ENCODE data around the gene LINGO3. TPM values are rescaled to one million over a fixed set of nuclear protein-coding genes. Genes with fewer than 3 reads are reported as not detected.

Gene LINGO3
- total and polyA plus RNA-seq, 5 experiments from 2014 or later = 1.1 to 9.2 (median 2.7) TPM

DNA sequence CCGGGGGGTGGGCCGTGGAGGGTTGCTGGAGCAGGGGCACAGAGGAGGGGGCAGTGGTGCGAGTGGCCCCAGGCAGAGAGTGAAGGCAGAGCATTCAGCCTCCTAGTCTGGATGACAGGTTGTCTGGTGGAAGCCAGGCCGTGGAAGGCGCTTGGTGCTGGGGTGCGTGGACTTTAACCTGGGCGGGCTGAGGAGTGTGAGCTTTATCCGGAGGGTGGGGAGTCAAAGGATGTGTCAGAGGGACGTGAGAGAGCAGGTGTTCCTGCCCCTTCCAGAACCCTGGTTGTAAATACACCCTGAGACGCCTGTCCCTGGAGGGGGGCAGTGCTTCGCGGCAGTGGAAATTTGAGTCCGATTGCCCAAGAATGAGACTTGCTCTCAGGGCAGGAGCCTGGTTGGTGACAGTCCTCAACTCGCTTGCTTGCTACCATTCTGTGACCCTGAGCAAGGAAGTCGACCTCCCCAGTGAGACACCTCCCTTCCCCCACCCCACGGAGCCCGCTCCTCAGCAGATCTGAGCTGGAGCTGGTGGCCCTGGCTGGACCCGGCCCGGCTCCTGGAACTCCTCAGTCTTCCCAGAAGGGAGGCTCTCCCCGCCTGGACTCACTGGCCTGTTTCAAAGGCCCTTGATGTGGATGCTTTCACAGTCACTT is 22.8 kb upstream of the LINGO3 start:
- peak overlapping the region; percentile 94 to 99 (median 98) for H3K27ac Mint-ChIP-seq
- DNase-seq = no peak
- no peak for ATAC-seq
- POLR2A ChIA-PET = interaction anchor here (0.7 to 3.7 kb wide), 7 partner anchors 12 to 290 kb away, joined by 3 to 27 read pairs (median 6); no protein-coding TSS in a partner anchor
- no peaks in the 10 kb centered on the region for H3K27me3 Mint-ChIP-seq
- peak overlapping the region; percentile 50 to 100 (median 90) for H3K4me3 Mint-ChIP-seq
- H3K4me1 Mint-ChIP-seq = peaks cover 42 to 77% (median 73%) of the 10 kb centered on the region in 4 donors
- H3K9me3 Mint-ChIP-seq = no peaks in the 10 kb centered on the region
- peaks cover under 1 to 9% (median 6%) of the 10 kb centered on the region in 3 donors for H3K36me3 Mint-ChIP-seq

DNA sequence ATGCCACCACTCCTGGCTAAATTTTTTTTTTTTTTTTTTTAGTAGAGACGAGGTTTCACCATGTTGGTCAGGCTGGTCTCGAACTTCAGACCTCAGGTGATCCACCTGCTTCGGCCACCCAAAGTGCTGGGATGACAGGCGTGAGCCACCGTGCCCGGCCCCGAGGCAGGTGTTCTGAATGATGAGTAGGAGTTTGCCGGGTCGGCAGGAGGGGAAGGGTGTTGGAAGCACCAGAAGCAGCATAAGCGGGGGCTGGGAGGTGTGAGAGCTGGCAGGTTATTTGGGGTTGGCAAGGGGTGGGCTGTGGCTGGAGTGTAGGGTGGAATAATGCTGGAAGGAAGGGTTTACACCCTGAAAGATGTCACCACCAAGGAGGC is 22.3 kb upstream of the LINGO3 start:
- Mint-ChIP-seq H3K27me3 (no peaks in the 10 kb centered on the region), H3K27ac (peak overlapping the region; percentile 94 to 99 (median 98)), H3K9me3 (no peaks in the 10 kb centered on the region), H3K36me3 (peaks cover 0 to 11% (median 6%) of the 10 kb centered on the region in 3 donors), H3K4me3 (peak overlapping the region; percentile 50 to 100 (median 90)), H3K4me1 (peaks cover 42 to 78% (median 75%) of the 10 kb centered on the region in 4 donors)
- DNase-seq (no peak), ATAC-seq (no peak)
- POLR2A ChIA-PET = interaction anchor here (0.6 to 3.7 kb wide), 7 partner anchors 11 to 291 kb away, joined by 3 to 27 read pairs (median 3); no protein-coding TSS in a partner anchor

DNA sequence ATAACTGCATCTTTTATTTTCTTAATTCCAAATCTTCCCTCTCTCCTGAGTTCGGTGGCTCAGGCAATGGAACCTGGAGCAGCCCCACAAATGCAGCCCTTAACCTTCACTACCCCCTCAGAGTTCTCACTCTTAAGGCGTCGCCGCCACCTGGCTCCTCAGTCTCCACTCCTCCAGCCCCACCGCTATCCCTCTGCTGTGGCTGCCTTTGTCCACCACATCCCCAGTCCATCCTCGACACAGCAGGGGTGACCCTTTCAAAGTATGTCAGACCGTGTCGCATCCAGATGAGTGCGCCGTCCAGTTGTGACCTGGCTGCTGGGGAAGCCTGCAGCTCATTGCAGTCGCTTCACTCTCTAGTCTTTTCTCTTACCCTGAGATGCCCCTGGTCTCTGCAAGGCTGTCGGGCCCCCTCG is 21.6 kb upstream of the LINGO3 start:
- H3K27me3 Mint-ChIP-seq = no peaks in the 10 kb centered on the region
- H3K4me1 Mint-ChIP-seq = peaks cover 42 to 82% (median 78%) of the 10 kb centered on the region in 4 donors
- POLR2A ChIA-PET = interaction anchor here (0.5 to 3.7 kb wide), 9 partner anchors 11 to 264 kb away, joined by 3 to 27 read pairs (median 3); no protein-coding TSS in a partner anchor
- peak overlapping the region; percentile 91 to 99 (median 96) for H3K27ac Mint-ChIP-seq
- H3K36me3 Mint-ChIP-seq = peaks cover 0 to 16% (median 6%) of the 10 kb centered on the region in 3 donors
- DNase-seq = no peak
- no peak for ATAC-seq
- H3K4me3 Mint-ChIP-seq = peak overlapping the region; percentile 80 to 100 (median 92)
- no peaks in the 10 kb centered on the region for H3K9me3 Mint-ChIP-seq

DNA sequence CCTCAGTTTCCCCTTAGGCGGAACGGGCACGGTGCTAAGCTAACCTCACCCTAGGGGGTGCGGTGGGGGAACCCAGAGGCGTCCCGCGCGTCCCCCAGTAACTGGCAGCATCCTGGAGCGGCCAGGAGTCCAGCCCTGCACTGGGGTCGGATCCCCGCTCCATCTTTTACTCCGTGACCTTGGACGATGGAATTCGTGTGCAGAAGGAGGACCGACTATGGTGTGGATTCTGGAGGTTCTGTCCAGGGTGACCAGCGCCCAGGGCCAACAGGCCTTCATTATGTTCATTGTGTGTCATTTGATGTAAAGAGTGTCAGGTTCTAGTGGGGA is 21.2 kb upstream of the LINGO3 start:
- no peak for DNase-seq
- H3K4me3 Mint-ChIP-seq = peak overlapping the region; percentile 80 to 100 (median 92)
- POLR2A ChIA-PET = interaction anchor here (0.5 to 3.7 kb wide), 6 partner anchors 13 to 99 kb away, joined by 3 to 27 read pairs (median 4); partner anchors contain the start of gene TIMM13
- H3K36me3 Mint-ChIP-seq = peaks cover 0 to 20% (median 10%) of the 10 kb centered on the region in 3 donors
- peak overlapping the region; percentile 91 to 99 (median 96) for H3K27ac Mint-ChIP-seq
- ATAC-seq = no peak
- peaks cover 42 to 84% (median 78%) of the 10 kb centered on the region in 4 donors for H3K4me1 Mint-ChIP-seq
- H3K27me3 Mint-ChIP-seq = no peaks in the 10 kb centered on the region
- H3K9me3 Mint-ChIP-seq = no peaks in the 10 kb centered on the region

DNA sequence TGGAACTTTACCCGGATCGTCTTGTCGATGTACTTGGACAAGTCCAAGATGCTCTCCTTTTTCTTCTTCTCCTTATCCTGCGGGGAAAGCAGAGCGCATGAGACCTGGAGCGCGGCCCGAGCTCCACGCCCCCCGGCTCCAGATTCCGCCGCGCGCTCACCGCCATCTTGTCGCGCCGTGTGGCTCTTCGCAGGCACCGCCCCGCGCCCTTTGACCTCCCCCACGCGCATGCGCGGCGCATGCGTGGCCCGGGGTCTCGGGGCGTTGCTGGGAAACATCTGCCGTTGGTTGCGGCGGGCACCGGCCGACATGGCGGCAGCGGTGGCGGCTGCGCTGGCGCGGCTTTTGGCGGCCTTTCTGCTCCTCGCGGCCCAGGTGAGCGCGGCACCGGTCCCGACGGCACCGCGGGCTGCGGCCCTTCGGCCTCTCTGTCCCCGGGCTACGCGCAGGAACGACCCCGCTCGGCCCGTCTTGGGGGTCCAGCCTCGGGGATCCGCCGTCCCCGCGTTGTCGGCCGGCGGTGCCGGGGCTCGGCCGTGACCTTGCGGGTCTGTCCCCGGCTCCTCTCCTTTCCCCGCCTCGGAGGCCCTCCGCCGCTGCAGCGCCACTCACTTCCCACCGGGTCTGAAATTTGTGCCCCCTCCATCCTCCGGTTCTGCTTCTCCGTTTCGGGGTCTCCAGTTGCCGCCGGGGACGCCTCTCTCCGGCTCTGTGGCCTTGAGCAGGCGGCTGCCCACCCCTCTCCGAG is 20.6 kb upstream of the LINGO3 start, which contains the start of the genes LSM7 and SPPL2B:
LSM7 (minus strand) TSS at position 186 of the 748 bp plus-strand sequence; CDS start at position 166, 20 bp downstream.
SPPL2B (plus strand) TSS at position 284 of the 748 bp plus-strand sequence; CDS start at position 310, 26 bp downstream.
- Mint-ChIP-seq H3K9me3 (no peaks in the 10 kb centered on the region), H3K36me3 (peaks cover 0 to 24% (median 10%) of the 10 kb centered on the region in 3 donors), H3K27ac (peak within 1 kb of the TSS; percentile 94 to 100 (median 99)), H3K4me3 (peak within 1 kb of the TSS; percentile 95 to 100 (median 99)), H3K27me3 (no peaks in the 10 kb centered on the region), H3K4me1 (peaks cover 39 to 80% (median 75%) of the 10 kb centered on the region in 4 donors)
- POLR2A ChIA-PET = interaction anchor here (0.5 to 1.7 kb wide), 19 partner anchors 9 to 1465 kb away, joined by 3 to 11 read pairs (median 4); partner anchors contain the start of genes LMNB2, PLEKHJ1 and TIMM13
- DNase-seq (peak; percentile 88 to 96 (median 92)), ATAC-seq (peak; percentile 63 to 70)

DNA sequence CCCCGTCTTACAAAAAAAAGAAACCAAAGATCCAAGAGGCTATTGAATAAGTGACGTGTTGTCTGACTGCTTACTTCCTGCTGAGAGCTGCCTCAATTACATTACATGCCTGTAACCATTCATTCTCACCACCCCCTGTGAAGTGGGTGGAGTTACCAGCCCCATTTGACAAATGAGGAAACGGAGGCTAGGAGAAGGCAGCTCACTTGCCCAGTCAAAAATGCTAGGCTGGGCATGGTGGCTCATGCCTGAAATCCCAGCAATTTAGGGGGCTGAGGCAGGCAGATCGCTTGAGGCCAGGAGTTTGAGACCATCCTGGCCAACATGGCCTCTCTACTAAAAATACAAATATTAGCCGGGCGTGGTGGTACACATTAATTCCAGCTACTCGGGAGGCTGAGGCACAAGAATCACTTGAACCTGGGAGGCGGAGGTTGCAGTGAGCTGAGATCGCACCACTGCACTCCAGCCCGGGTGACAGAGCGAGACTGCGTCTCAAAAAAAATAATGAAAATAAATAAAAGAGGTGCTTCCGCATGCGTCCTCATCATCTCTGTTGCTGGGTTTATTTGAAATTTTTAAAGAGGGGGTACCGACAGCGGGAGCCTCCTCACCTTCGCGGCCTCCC is 19.9 kb upstream of the LINGO3 start:
- Mint-ChIP-seq H3K9me3 (no peaks in the 10 kb centered on the region), H3K4me1 (peaks cover 39 to 76% (median 70%) of the 10 kb centered on the region in 4 donors), H3K27me3 (no peaks in the 10 kb centered on the region), H3K36me3 (peaks cover 0 to 31% (median 10%) of the 10 kb centered on the region in 3 donors), H3K4me3 (peak overlapping the region; percentile 95 to 100 (median 99)), H3K27ac (peak overlapping the region; percentile 94 to 100 (median 99))
- ATAC-seq (peak; percentile 1 to 44), DNase-seq (peak in 8 of 10 donors; percentile 36 to 74 (median 51))
- POLR2A ChIA-PET = interaction anchor here (0.6 to 1.7 kb wide), 20 partner anchors 9 to 1464 kb away, joined by 3 to 11 read pairs (median 4); partner anchors contain the start of genes GADD45B, LMNB2, PLEKHJ1 and REEP6

DNA sequence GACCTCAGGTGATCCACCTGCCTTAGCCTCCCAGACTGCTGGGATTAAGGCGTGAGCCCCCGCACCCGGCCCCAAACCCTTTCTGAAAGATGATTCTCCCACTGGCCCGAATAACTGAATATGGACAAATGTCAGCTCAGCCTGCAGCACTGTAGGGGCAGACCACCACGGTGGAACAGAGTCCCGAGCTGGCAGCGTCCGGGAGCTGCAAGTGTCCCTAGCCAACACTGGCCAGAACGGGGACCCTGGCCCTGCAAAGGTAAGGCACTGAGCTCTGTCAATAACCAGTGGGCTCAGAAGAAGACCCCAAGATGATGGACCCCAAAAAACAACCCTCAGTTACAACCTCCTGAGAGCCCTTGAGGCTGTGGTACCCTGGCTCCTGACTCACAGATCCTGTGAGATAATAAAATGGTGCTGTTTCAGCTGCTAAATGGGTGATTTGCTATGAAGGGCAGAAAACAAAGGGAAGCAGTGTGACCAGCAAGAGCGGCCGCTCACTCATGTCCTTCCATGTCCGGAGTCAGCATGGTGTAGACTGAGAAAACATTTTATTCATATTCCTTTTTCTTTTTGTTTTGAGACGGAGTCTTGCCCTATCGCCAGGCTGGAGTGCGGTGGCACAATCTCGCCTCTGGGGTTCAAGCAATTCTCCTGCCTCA is 18.9 kb upstream of the LINGO3 start:
- H3K36me3 Mint-ChIP-seq = peaks cover 0 to 40% (median 10%) of the 10 kb centered on the region in 3 donors
- H3K9me3 Mint-ChIP-seq = no peaks in the 10 kb centered on the region
- peak overlapping the region; percentile 95 to 100 (median 99) for H3K4me3 Mint-ChIP-seq
- ATAC-seq (no peak), DNase-seq (no peak)
- H3K27ac Mint-ChIP-seq = peak overlapping the region; percentile 31 to 100 (median 99)
- POLR2A ChIA-PET = interaction anchor here (0.6 to 2.9 kb wide), 8 partner anchors 15 to 836 kb away, joined by 3 to 13 read pairs (median 4); partner anchors contain the start of genes PLEKHJ1 and REEP6
- peaks cover 35 to 67% (median 61%) of the 10 kb centered on the region in 4 donors for H3K4me1 Mint-ChIP-seq
- no peaks in the 10 kb centered on the region for H3K27me3 Mint-ChIP-seq

DNA sequence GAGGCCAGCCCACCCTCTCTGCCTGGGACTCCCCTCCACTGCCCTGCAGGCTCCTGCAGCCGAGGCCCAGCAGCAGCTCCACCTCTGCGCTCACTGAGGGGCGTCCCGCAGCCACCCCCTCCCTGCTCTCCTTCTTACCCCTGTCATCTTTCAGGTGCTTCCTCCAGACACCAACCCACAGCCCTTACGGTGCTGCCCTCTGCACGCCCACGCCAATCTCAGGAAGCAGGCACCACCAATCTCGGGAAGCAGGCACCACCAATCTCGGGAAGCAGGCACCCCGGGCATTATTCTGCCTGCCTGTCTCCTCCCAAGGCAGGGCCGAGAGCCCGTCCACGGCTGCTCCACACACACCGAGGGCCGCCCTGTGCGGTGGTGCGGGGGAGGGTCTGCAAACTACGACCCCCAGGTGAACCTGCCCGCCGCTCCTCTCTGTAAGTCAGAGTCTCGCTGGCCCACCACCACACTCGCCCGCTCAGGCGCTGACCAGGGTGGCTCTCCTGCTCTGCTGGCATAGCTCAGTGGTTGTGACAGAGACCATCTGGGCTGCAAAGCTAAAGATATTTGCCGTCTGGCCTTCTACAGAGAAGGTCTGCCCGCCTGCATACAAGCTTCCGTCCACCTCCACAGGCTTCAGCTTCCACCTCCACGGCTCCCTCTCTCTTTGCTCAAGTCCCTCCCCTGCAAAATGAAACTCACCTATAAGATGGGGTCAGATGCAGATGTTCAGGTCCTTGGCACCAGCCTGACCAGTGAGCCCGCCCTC is 17.5 kb upstream of the LINGO3 start:
- no peak for ATAC-seq
- Mint-ChIP-seq H3K9me3 (no peaks in the 10 kb centered on the region), H3K4me1 (peaks cover 27 to 54% (median 48%) of the 10 kb centered on the region in 4 donors), H3K27me3 (no peaks in the 10 kb centered on the region), H3K36me3 (peaks cover 0 to 40% (median 10%) of the 10 kb centered on the region in 3 donors), H3K27ac (peak overlapping the region in 8 of 10 donors; percentile 26 to 91 (median 41)), H3K4me3 (peak overlapping the region in 7 of 10 donors; percentile 7 to 100 (median 44))
- no peak for DNase-seq
- POLR2A ChIA-PET = interaction anchor here (0.6 to 2.9 kb wide), 8 partner anchors 13 to 950 kb away, joined by 3 to 13 read pairs (median 4); no protein-coding TSS in a partner anchor

DNA sequence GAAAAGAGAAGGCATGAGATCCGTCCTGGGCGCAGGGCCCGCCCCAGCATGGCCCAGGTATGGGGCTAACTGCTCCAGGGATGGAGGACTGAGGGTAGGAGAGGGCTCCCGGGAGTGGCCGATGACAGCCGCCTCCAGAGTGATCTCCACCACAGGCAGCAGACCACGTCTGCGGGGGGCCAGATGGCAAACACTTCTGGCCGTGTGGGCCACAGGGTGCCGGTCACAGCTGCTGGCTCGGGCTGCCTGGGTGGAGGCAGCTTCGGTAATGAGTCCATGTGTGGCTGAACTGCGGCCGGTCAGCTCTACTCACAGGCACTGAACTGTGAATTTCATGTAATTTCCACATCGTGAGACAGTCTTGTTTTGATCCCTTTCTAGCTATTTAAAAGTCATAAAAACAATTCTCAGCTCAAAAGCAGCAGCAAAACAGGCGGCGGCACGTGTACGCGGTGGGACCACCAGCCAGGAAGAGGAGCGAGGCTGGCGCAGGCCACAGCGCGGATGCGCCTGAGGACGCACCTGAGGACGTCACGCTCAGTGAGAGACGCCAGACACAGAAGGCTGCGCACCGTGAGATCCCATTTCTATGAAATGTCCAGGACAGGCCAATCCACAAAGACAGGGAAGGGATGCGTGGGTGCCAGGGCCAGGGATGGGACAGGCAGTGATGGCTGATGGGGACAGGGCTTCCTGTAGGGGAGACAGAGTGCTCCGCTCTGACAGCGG is 16.4 kb upstream of the LINGO3 start:
- DNase-seq = no peak
- no peaks in the 10 kb centered on the region for H3K9me3 Mint-ChIP-seq
- H3K27me3 Mint-ChIP-seq = no peaks in the 10 kb centered on the region
- H3K4me1 Mint-ChIP-seq = peaks cover 18 to 44% (median 38%) of the 10 kb centered on the region in 4 donors
- peaks cover 0 to 40% (median 10%) of the 10 kb centered on the region in 3 donors for H3K36me3 Mint-ChIP-seq
- POLR2A ChIA-PET = interaction anchor here (1.3 to 2.9 kb wide), 3 partner anchors 15 to 54 kb away, joined by 3 to 13 read pairs (median 3); no protein-coding TSS in a partner anchor
- H3K27ac Mint-ChIP-seq = peak overlapping the region in 7 of 10 donors; percentile 11 to 69 (median 63)
- no peak for ATAC-seq
- peak overlapping the region in 3 of 10 donors; percentile 22 to 48 (median 28) for H3K4me3 Mint-ChIP-seq

DNA sequence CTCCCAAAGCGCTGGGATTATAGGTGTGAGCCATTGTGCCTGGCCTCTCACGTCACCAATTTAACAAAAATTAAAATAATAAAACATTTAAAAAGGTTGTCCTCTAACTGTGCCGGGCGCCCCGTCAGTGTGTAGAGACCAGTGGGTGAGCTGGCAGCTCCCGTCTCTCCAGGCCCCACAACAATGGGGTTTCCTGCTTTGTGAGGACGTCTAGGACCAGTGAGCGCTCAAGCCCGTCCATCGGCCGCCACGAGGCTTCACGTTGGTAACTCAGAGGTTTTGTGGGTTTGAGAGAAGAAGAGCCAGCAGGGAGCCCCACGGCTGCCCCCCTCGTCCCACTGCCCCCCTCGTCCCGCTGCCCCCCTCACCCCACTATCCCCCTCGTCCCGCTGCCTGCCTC is 15.8 kb upstream of the LINGO3 start:
- no peaks in the 10 kb centered on the region for H3K27me3 Mint-ChIP-seq
- H3K9me3 Mint-ChIP-seq = no peaks in the 10 kb centered on the region
- no peak for DNase-seq
- no peak overlapping the region for H3K4me3 Mint-ChIP-seq
- peaks cover 0 to 40% (median 10%) of the 10 kb centered on the region in 3 donors for H3K36me3 Mint-ChIP-seq
- no peak for ATAC-seq
- POLR2A ChIA-PET = interaction anchor here (1.1 to 1.3 kb wide), 2 partner anchors 17 to 32 kb away, joined by 3 read pairs; no protein-coding TSS in a partner anchor
- H3K27ac Mint-ChIP-seq = no peak overlapping the region
- peaks cover 14 to 46% (median 33%) of the 10 kb centered on the region in 4 donors for H3K4me1 Mint-ChIP-seq
